Fibroblast of upper back skin (primary cell): Measurements from ENCODE around the gene TSPEAR.

Experiments used
- DNase-seq: peaks from one replicate; pipeline ENCODE4 v3.0.0-alpha.2; 2013

TSPEAR gene

DNA sequence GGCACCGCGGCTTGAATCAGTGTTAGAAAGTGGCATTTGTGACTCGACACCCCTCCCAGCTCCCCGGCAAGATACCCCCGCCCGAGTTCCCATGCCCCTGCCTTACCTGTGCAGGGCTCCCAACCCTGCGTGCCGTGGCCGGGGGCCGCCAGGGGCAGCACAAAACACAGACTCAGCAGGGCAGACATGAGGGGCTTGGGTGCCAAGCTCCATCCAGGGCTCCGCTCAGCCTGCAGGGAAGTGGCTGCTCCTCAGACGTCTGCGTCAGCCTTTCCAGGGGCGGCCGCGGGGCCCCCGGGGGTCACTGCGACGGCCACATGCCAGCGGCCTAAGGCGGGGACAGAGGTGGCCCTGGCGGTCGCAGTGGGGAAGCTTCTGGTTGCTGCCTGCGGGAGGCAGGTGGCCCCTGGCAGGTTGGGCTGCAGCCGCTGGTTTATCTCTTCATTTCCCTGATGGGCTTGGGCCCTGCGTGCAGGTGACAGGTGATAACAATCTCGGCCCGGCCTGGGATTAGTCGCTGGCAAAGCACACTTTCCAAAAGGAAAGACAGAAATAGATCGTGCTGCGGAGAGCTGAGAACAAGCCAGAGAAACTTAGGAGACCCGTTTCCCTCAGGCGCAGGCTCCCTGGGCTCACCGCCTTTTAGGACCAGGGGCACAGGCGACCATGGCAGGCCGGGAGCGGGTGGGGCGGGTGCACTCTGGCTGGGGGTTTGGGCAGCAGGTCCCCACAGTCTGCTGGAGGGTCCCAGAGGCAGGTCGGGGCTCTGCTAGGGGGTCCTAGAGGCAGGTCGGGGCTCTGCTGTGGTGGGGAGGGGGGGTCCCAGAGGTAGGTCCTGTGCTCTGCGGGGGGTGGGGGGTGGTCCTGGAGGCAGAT is at the start of gene TSPEAR:
TSS of gene TSPEAR (minus strand) at position 246 of the 876 bp plus-strand sequence. CDS start at position 188, 58 bp downstream.
- no peak for DNase-seq

DNA sequence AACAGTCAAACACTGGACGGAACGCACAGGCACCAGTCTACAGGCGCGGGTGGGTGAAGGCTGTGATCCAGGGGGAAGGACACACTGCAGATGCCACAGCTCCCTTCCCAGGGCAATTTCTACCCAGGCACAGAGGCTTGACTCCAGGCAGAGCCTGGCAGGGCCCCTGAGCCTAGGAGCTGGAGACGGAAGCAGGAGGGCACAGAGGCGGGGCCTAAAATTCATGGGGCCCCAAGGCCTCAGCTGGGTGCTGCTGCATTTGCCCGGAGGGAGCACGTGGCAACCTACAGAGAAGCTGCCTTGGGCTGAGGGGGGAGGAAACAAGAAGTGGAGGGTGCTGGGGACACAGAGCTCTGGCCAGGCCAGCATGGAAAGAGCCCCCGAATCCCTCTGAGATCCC is 49.0 kb upstream of the TSPEAR start:
- DNase-seq = no peak

DNA sequence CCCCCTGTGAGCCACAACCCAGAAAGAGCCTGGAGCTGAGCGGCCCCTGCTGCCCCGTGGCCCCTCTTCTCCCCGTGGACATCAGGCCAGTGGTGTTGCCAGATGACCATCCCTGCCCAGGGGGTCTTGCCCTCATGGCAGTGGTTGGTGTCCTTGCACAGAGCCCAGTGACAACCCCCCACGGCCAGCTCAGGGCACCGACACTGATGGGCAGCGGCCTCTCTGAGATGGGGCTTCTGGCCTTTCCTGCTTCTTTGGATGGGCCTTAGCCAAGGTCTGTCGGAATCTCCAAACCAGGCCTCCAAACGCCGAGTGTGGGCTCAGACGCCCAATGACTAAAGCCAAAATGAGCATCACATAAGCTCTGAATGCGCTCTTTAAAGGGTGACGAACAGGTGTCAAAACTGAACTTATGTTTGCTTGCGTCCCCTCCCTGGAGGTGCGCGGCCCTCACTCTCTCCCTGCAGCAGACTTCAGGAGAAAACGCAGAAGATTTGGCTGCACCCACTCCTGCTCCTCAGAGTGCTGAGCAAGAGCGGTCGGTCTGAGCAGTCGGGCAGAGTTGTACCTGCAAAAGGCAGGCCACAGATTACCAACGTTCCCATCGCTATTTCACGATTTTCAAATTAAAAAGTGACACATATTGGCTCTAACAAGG is 48.4 kb upstream of the TSPEAR start:
- no peak for DNase-seq

DNA sequence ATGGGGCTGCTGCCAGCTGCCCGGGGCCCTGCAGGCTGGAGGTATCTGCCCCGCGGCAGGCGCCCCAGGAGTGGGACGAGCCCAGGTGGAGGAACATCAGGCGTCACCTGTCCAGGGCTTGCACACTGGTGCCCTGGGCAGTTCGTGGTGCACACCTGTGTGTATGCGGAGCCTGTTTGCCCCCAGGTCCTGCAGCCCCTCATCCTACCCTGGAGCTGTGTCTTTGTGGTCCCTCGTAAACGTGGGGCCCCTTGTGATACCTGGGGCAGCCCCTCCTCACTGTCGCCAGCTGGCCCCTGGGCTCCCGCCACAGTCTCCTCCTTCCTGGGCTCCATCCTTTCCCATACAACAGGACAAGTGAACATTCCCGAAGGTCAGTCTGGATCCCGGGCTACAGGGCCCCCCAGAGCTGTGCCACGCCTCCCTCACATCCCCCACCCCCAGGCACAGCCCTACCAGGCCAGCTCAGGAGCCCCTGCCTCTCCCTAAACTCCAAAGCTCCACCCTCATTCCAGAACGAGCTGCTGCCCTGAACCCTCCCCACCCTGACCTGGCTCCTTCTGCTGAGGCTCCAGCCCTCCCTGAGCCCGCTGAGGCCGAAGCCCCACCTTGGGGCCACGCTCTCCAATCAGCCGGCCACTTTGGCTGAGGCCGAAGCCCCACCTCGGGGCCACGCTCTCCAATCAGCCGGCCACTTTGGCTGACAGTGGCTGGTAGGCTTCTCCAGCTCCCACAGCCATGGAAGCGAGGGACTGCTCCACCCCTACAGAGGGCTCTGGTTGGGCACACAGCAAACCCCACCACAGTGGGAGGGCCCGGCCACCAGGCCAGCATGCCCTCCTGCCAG is 47.6 kb upstream of the TSPEAR start:
- no peak for DNase-seq

DNA sequence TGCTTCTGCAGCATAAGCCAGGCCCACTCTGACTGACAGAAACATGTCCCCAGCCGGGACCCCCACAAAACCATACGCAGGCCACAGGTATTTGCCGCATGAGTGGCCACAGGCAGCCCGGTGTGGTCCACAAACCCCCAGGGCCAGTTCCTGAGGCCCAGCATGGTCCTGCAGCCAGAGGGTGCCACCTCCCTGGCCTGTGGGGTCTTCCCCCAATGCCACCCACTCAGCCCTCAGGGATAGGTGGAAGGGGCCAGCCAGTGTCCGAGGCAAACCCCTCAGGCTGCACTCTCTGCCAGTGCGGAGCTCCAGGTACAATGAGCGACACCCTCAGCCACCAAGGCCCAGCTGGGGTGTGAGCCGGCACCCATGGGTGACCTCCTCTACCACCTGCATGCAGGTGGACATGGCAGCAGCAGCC is 46.8 kb upstream of the TSPEAR start:
- DNase-seq = no peak

DNA sequence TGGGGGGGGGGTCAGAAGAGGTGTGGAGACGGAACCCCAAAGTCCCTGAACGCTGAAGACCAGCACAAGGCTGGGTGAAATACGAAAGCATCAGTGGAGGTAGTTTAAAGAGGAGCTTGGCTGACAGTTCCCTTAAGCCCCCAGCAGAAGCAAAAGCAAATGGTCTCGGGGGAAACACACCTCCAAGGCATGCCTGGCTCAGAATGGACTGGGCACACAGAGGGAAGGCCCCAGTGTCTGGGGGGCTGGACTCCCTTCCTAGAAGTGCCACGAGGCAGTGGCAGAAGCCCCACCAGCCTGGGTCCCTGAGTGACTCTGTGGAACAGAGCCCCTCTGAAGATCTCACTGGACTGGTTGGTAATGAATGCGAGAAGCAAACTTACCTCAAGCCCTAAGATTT is 46.4 kb upstream of the TSPEAR start:
- DNase-seq = no peak

DNA sequence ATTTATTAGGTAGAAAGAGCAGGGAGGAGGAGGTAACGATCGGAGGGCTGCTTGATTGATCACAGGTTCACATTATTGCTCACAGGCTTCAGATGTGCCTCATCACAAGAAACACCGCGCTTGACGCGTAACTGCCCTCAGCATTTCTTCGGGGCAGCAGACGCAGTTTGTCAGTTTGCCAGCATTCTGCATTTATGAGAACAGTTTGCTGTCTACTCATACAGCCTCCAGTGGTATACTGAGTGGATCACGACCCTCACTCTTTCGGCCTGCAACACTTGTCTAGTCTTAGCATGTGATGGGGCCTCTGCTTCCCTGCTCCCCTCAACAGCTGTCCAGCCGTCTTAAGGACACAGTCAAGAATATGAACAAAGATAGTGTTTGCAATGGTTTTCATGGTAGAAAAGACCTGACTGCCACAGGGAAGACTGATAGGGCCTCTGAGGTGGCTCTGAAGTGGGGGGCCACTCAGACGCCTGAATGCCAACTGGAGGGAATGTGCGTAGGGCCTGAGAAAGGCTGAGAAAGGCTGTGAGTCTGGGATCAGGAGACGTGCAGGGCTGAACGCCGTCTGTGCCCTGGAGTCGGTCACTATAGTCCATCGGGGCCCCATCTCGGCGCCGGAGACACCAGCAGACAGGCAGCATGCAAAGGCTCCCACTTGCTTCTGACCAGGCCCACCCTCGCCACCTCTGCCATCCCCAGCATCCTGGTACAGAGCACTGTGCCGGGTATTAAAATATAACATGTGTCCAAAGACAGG is 45.2 kb upstream of the TSPEAR start:
- DNase-seq = no peak

DNA sequence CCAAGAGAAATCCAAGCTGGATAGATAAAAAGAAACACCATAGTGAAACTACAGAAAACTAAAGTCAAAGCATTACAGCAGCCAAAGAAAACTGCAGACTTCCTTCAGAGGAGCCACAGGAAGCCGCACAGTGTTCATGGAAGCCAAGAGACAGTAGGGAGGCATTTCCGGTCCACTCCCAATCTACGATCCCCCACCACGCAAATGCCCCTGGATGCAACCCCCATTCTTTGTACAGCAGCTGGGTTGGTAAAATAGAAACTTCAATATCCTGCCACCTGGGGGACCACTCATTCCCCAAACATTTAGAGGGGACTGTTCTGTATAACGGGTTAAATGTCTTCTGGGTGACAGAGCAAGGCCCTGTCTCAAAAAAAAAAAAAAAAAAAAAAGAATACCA is 43.9 kb upstream of the TSPEAR start:
- no peak for DNase-seq

DNA sequence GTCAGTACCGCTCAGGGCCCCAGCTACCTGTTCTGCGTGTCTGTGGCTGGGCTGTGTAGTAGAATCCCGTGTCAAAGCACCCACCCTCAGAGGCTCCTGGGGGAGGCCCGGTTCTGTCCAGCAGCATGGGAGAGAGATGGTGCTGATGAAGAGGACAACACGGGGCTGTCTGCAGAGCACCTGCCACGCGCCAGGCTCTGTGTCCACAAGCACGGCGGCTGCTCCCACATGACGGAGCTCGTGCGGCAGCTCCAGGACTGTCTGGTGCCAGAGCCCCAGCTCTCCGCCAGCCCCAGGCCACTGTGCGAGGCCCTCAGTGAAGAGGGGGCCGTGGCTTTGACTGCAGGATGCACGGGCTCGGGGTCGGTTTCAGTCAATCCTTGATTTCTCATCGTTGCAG is 42.0 kb upstream of the TSPEAR start:
- no peak for DNase-seq

DNA sequence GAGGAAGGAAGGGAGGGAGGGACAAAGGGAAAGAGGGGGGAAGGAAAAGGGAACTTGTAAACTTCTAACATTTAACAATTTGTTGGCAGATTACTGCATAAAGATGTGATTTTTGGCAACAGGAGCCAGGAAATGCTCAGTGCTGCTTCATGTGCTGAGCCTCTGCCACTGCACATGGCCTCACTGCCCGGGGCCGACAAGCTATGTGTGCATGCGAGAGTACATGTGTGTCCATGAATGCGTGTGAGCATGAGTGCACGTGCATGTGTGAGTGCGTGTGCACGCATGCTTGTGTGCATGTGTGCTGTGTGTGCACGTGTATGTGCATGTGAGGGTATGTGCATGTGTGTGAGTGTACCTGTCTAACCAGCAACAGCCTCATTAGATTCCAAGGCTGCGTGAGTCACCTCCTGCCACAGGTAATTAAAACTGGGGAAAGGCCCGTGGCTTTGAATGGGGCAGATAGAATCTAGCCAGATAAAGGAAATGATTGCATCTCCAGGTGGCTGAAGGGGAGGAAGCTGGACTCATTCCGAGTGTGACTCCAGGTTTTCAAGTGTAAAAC is 41.4 kb upstream of the TSPEAR start:
- DNase-seq = no peak

DNA sequence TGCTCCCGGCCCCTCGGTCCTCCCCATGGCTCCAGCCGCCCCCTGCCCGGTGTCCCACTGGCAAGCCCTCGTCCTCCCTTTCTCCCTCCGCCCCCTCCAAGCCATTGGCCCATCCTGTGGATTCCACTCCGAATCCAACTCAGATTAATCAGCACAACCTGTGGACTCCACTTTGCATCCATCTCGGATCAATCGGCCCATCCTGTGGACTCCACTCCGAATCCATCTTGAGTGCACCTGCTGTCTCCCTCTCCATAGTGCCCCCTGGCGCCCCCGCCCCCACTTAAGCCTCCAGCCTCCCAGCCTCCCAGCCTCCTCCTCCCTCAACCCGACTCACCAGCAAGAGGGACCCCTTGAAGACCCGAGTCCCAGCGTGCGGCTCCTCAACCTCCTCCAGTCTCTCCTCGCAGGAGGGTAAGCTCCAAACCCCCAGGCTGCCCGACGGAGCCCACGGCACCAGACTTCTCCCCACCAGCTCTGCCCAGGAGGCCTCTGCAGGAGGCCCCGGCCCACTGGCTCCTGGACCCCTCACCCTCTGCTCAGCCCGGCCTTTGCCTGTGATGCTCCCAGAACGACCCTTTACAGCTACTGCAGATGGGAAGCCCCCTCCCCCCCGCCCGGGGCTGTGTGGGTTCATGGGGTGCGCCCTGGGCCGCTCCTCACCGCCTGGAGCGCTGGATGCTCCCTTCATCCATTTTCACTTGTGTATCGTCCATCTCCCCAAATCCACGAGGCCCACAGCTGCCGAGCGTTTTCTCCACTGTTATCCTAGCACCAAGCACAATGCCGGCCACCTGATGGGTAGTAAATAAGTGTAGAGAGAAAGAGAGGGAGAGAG is 40.6 kb upstream of the TSPEAR start:
- no peak for DNase-seq

DNA sequence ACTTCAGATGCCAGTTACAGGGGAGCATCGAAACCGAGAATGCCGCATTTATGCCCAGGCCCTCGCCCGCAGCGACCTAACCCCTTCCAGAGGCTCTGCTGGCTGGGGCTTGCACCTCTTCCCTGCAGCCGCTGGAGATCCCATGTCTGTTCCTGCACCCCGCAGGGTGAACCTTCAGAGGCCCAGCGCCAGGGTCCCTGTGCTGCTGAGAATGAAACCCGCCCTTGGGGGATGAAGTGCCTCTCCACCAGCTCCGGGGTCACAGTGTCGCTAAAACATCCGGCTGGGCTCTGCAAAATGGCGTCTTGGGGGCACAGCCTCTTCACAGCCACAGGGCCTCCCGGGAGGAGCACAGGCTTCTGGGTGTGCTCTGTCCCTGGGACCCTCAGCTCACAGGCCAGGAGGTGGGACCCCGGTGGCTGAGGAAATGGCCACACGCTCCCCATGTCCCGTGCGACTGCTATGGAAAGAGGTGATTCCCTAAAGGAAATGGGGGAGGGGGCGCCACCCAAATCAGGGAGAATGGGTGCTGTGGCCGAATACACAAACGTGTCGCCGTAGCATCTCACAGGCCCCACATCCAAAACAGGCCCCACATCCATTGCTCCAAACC is 39.9 kb upstream of the TSPEAR start:
- DNase-seq = no peak

DNA sequence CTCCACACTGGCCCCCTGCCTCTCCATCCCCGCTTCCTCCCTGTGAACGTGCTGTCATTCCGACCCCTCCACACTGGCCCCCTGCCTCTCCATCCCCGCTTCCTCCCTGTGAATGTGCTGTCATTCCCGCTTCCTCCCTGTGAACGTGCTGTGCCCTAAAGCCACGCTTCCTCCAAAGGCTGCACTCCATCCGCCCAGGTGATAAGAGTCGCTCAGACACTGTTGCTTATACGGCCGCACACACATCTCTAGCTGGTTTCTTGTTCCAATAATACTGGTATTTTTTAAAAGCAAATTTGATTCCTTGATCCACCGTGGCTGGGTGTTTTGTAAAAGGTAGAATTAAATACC is 39.3 kb upstream of the TSPEAR start:
- no peak for DNase-seq

DNA sequence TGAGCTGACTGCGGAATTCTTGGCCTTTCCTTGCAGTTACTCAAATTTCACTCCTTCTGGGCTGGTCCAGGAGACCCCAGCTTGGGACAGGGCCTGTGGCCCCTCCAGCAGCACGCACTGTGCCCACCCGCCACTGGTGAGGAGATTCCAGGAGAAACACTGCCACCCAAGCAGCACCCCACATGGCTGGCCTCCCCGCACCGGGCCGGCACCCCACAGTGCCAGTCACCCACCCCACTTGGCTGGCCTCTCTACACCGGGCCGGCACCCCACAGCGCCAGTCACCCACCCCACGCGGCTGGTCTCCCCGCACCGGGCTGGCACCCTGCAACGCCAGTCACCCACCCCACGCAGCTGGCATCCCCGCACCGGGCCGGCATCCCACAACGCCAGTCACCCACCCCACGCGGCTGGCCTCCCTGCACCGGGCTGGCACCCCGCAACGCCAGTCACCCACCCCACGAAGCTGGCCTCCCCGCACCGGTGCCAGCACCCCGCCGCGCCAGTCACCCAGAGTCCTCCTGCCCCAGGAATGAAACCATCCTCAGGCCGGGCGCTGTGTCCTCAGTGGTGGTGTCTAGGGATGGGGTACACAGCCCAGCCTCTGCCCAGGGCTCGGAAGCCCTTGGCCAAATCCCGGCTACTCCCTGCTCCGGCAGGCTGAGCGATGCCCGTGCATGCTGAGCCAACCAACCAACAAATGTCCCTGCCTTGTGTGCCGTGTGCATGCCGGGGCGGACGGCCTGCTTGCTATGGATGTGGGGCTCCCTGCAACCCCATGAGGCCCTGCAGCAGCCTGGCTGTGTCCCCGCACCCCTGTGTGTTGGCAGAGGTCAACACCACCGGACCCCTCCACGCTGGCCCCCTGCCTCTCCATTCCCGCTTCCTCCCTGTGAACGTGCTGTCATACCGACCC is 38.6 kb upstream of the TSPEAR start:
- no peak for DNase-seq

DNA sequence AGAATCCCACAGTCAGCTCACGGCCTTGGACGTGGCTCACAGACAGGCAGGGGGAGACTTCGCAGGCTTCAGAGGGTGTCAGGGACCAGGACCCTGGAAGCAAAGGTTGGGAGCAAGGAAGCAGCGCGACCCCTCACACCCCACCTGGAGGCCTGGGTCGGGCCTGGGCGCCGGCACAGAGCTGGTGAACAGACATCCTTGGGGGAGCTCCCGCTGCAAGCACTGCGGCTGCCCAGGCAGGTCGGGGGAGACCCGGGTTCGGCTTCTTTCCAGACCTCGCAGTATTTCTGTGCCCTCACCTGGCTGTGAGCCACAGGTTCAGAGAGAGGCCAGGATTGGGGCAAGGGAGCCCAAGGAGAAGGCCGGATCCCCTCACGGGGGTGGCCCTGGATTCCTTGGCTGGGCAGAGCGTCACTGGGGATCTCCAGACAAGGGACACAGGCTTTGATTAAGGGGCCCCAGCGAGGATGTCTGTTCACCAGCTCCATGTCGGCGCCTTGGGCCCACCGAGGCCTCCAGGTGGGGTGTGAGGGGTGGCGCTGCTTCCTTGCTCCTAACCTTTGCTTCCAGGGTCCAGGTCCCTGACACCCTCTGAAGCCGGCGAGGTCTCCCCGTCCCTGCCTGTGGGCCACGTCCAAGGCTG is 37.9 kb upstream of the TSPEAR start:
- no peak for DNase-seq

DNA sequence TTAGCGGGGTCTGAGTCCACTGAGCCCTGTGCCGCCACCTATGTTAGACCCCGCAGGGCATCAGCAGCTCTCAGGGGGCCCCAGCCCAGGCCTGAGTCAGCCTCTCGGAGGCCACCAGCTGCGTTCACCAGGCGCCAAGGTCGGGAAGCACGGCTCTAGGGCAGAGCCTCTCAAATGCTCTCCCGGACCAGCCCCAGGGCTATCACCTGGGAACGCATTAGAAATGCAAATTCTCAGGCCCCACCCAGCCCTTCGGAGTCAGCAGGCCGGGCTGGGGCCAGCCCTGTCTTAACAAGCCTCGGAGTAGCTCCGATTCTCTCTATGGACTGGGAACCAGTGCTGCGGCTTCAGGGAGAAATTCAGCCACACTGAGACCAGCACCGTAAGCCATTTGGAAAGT is 37.2 kb upstream of the TSPEAR start:
- DNase-seq = no peak

DNA sequence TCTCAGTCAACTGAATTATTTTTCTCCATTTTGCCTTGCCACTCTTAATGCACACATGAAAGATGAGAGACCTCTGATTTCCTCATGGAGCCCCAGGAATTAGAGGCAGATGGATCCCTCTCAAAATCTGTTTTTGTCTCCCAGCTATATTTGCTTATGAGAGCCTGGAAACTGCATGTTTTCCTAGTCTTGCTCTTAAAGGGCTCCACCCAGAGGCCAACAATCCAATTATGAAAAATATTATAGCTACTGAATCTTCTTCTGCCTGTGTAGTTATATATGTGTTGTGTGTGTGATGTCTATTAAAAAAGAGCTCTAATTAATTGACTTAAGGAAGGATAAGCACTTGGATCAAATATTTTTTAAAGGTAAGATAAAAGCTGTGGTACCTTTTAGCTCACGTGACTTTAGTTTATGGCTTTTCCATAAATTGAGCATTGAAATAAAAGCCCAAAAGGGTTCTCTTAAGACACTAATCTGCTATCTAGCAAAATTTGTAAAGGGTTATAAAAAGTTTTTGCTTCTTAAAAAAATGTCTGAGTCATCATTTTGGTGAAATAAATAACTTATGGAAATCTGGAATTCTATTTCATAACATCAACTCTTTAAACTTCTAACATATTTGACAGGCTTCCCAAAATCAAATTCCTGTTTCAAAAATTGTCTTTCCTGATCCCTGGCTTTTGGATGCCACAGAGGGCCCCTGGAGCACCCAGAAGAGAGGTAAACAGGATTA is 31.2 kb upstream of the TSPEAR start:
- DNase-seq = no peak

DNA sequence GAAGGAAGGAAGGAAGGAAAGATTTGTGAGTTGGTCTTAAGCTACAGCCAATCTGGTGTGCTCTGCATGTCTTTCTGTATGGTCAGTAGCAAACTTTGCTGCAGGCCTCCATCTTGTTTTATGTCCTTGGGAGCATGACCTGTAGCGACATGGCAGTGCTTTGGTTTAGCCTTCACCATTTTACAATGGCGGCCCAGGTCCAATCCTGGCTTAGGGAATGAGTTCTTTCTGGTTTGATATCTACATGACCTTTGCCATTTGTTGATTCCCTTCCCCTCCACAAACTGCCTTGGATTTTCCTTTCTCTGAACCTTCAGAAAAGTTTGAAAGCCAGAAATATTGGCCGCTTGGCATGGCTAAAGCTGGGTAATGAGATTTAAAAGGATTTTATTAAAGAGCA is 30.5 kb upstream of the TSPEAR start:
- no peak for DNase-seq

DNA sequence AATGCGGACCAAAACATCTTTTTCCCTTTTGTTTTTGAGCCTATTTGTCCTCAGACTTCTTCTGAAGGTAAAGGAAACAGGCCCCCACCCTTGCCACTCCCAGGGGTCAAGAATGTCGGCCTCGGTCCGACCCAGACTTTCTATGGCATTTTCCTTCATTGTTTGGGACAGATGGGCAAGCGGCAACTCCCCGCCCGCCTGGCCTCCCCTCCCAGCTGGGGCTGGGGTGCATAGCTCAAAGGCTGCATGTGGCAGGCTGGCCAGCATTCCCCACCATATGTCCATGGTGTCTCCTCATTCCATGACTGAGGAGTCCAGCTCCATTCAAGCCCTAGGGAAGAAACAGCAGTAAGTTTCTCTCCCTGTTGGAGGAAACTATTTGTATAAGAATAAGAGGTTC is 29.4 kb upstream of the TSPEAR start:
- no peak for DNase-seq
